ENCODE results near the gene KIAA1671. TPM values are rescaled to one million over a fixed set of nuclear protein-coding genes. Genes with fewer than 3 reads are reported as not detected.

Gene KIAA1671
- total RNA-seq, 1 donor from 2014 or later = 17.3 TPM

- DNase-seq (ENCODE audit: low spot score) = no peak
- Histone ChIP-seq H3K36me3 (no peaks in the 10 kb centered on the region), H3K27me3 (no peaks in the 10 kb centered on the region), H2AFZ (replicated peaks) (no peak overlapping the region), H3K79me2 (ENCODE audit: low read depth) (peaks cover 8% of the 10 kb centered on the region), H3K4me3 (no peak overlapping the region), H3K4me2 (no peak overlapping the region), H3K9ac (no peak overlapping the region), H3K9me3 (ENCODE audit: low read depth) (no peaks in the 10 kb centered on the region), H3F3A (ENCODE audit: low read depth) (peaks cover 10% of the 10 kb centered on the region), H3K4me1 (no peaks in the 10 kb centered on the region), H4K20me1 (ENCODE audit: low read depth) (peaks cover 12% of the 10 kb centered on the region), H3K27ac (no peak overlapping the region)
- H3K36me3 Mint-ChIP-seq = peaks cover 4% of the 10 kb centered on the region
- TF ChIP-seq CTCF (IDR thresholded peaks at IDR 0.05) = no peak
- TF ChIP-seq EZH2phosphoT487 (IDR thresholded peaks at IDR 0.05) = no peak
- no peak for TF ChIP-seq EZH2 (IDR thresholded peaks at IDR 0.05)
- no peaks in the 10 kb centered on the region for H3K27me3 Mint-ChIP-seq (ENCODE audit: insufficient read depth, low read depth)
- H3K4me3 Mint-ChIP-seq = no peak overlapping the region
- H3K4me1 Mint-ChIP-seq = peaks cover 22% of the 10 kb centered on the region
- no peak overlapping the region for H3K27ac Mint-ChIP-seq
- no peaks in the 10 kb centered on the region for H3K9me3 Mint-ChIP-seq
These were observed 76.3 kb downstream of the KIAA1671 start for GRCh38 chr22:25028841-25029141.

GRCh38 chr22:25029181-25029580 lies 76.7 kb downstream of the KIAA1671 start:
- no peak overlapping the region for H3K4me2 ChIP-seq
- no peaks in the 10 kb centered on the region for H3K9me3 Mint-ChIP-seq
- no peak overlapping the region for H2AFZ ChIP-seq (replicated peaks)
- peaks cover 10% of the 10 kb centered on the region for H3F3A ChIP-seq (ENCODE audit: low read depth)
- no peaks in the 10 kb centered on the region for H3K9me3 ChIP-seq (ENCODE audit: low read depth)
- peaks cover 21% of the 10 kb centered on the region for H3K4me1 Mint-ChIP-seq
- no peaks in the 10 kb centered on the region for H3K4me1 ChIP-seq
- no peak overlapping the region for H3K4me3 ChIP-seq
- TF ChIP-seq EZH2phosphoT487 (IDR thresholded peaks at IDR 0.05) (no peak), EZH2 (IDR thresholded peaks at IDR 0.05) (no peak), CTCF (IDR thresholded peaks at IDR 0.05) (no peak)
- no peaks in the 10 kb centered on the region for H3K27me3 ChIP-seq
- no peak overlapping the region for H3K27ac ChIP-seq
- H4K20me1 ChIP-seq (ENCODE audit: low read depth) = peaks cover 9% of the 10 kb centered on the region
- peaks cover 4% of the 10 kb centered on the region for H3K79me2 ChIP-seq (ENCODE audit: low read depth)
- H3K36me3 Mint-ChIP-seq = peaks cover 4% of the 10 kb centered on the region
- DNase-seq (ENCODE audit: low spot score) = no peak
- H3K27ac Mint-ChIP-seq = no peak overlapping the region
- no peak overlapping the region for H3K9ac ChIP-seq
- no peak overlapping the region for H3K4me3 Mint-ChIP-seq
- H3K36me3 ChIP-seq = no peaks in the 10 kb centered on the region
- no peaks in the 10 kb centered on the region for H3K27me3 Mint-ChIP-seq (ENCODE audit: insufficient read depth, low read depth)

GRCh38 chr22:25030636-25031035 lies 78.1 kb downstream of the KIAA1671 start:
- Histone ChIP-seq H3K9me3 (ENCODE audit: low read depth) (no peaks in the 10 kb centered on the region), H3K4me3 (no peak overlapping the region), H3K4me2 (no peak overlapping the region), H2AFZ (replicated peaks) (no peak overlapping the region), H3K4me1 (no peaks in the 10 kb centered on the region), H3K27me3 (no peaks in the 10 kb centered on the region), H3K9ac (no peak overlapping the region), H4K20me1 (ENCODE audit: low read depth) (peaks cover under 1% of the 10 kb centered on the region), H3K79me2 (ENCODE audit: low read depth) (peaks cover 4% of the 10 kb centered on the region), H3K36me3 (no peaks in the 10 kb centered on the region), H3K27ac (no peak overlapping the region), H3F3A (ENCODE audit: low read depth) (peaks cover 10% of the 10 kb centered on the region)
- Mint-ChIP-seq H3K9me3 (no peaks in the 10 kb centered on the region), H3K36me3 (peaks cover 7% of the 10 kb centered on the region), H3K4me3 (no peak overlapping the region), H3K27ac (no peak overlapping the region), H3K27me3 (ENCODE audit: insufficient read depth, low read depth) (no peaks in the 10 kb centered on the region), H3K4me1 (peaks cover 16% of the 10 kb centered on the region)
- no peak for DNase-seq (ENCODE audit: low spot score)
- TF ChIP-seq CTCF (IDR thresholded peaks at IDR 0.05) (no peak), EZH2phosphoT487 (IDR thresholded peaks at IDR 0.05) (no peak), EZH2 (IDR thresholded peaks at IDR 0.05) (no peak)

GRCh38 chr22:25032066-25032465 lies 79.5 kb downstream of the KIAA1671 start:
- Histone ChIP-seq H3K9me3 (ENCODE audit: low read depth) (no peaks in the 10 kb centered on the region), H3K4me1 (no peaks in the 10 kb centered on the region), H2AFZ (replicated peaks) (no peak overlapping the region), H3K9ac (no peak overlapping the region), H3K36me3 (no peaks in the 10 kb centered on the region), H3F3A (ENCODE audit: low read depth) (peaks cover 10% of the 10 kb centered on the region), H3K4me3 (no peak overlapping the region), H3K79me2 (ENCODE audit: low read depth) (peaks cover 4% of the 10 kb centered on the region), H3K27ac (no peak overlapping the region), H3K4me2 (no peak overlapping the region), H4K20me1 (ENCODE audit: low read depth) (no peaks in the 10 kb centered on the region), H3K27me3 (no peaks in the 10 kb centered on the region)
- Mint-ChIP-seq H3K4me3 (no peak overlapping the region), H3K27me3 (ENCODE audit: insufficient read depth, low read depth) (no peaks in the 10 kb centered on the region), H3K9me3 (no peaks in the 10 kb centered on the region), H3K36me3 (peaks cover 7% of the 10 kb centered on the region), H3K4me1 (peaks cover 5% of the 10 kb centered on the region), H3K27ac (no peak overlapping the region)
- DNase-seq (ENCODE audit: low spot score) = no peak
- no peak for TF ChIP-seq CTCF (IDR thresholded peaks at IDR 0.05)
- TF ChIP-seq EZH2 (IDR thresholded peaks at IDR 0.05) = no peak
- no peak for TF ChIP-seq EZH2phosphoT487 (IDR thresholded peaks at IDR 0.05)
